Activated T-helper 1 cell treated with anti-CD3 and anti-CD28 coated beads, Interleukin-12 subunit alpha, Interleukin-12 subunit beta, Interleukin-2, Interleukin-4 antibody, amounts not matched to agents 30 ng/mL and 10 ng/mL and 1 ng/mL, durations not matched to agents 14 hours and 24 hours and 36 hours (primary cell): ENCODE measurements around the gene AQP12A. TPM values are rescaled to one million over a fixed set of nuclear protein-coding genes. Genes with fewer than 3 reads are reported as not detected.

Experiments
- DNase-seq: peaks from one replicate; pipeline ENCODE4 v3.0.0; 2021; ENCODE audit warnings: low spot score
- H3K27ac Mint-ChIP-seq: one replicate; pipeline ENCODE4 v1.8.0; 2021; ENCODE audit warnings: mild to moderate bottlenecking, mixed read lengths
- H3K27me3 Mint-ChIP-seq: one replicate; pipeline ENCODE4 v1.8.0; 2022; ENCODE audit warnings: mild to moderate bottlenecking, moderate library complexity, mixed read lengths; ENCODE audit not compliant: insufficient read depth
- H3K36me3 Mint-ChIP-seq: one replicate; pipeline ENCODE4 v1.8.0; 2021; ENCODE audit warnings: low read depth, mixed read lengths
- H3K4me1 Mint-ChIP-seq: one replicate; pipeline ENCODE4 v1.8.0; 2021; ENCODE audit warnings: low read depth, mixed read lengths
- H3K4me3 Mint-ChIP-seq: one replicate; pipeline ENCODE4 v1.8.0; 2021; ENCODE audit warnings: mild to moderate bottlenecking, moderate library complexity, mixed read lengths
- H3K9me3 Mint-ChIP-seq: one replicate; pipeline ENCODE4 v1.8.0; 2021; ENCODE audit warnings: mixed read lengths
- intact Hi-C: fragments of 100-400 bp; cut with micrococcal nuclease; formaldehyde crosslinking; loops from one replicate; pipeline ENCODE4 v1.15.1; 2024
- total RNA-seq: library from RNA; stranded (reverse); gene quantifications from 2 replicates; pipeline ENCODE4 v1.2.3, GENCODE V29; 2022

The AQP12A gene
- total RNA-seq, 1 donor from 2014 or later = not detected

DNA sequence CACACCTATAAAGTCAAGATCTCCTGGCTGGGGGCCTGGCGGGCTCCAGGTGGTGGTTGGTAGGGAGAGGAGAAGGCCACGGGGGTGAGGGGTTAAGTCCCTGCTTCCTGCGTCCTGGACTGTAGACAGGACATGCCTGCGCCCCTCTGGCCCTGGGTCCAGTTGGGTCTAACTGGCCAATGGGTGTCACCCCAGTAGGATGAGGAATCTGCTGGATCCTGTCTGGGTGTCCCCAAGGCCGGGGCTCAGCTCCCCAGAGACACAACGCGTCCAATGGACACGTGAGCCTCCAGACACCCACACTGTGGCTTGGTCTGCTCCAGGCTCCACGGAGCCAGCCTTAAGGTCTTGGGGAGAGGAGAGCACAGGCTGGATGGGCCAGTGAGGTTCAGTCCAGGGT, 19.6 kb downstream of the AQP12A start:
- Mint-ChIP-seq H3K4me3 (no peak overlapping the region), H3K9me3 (no peaks in the 10 kb centered on the region), H3K4me1 (no peaks in the 10 kb centered on the region), H3K27me3 (peaks cover 18% of the 10 kb centered on the region), H3K27ac (no peak overlapping the region), H3K36me3 (no peaks in the 10 kb centered on the region)
- intact Hi-C loops = no loop called here
- no peak for DNase-seq

GRCh38 chr2:240711701-240712100, 20.0 kb downstream of the AQP12A start:
- no peak overlapping the region for H3K4me3 Mint-ChIP-seq
- intact Hi-C loops = no loop called here
- H3K9me3 Mint-ChIP-seq = no peaks in the 10 kb centered on the region
- H3K27ac Mint-ChIP-seq = no peak overlapping the region
- H3K27me3 Mint-ChIP-seq = peaks cover 18% of the 10 kb centered on the region
- no peaks in the 10 kb centered on the region for H3K4me1 Mint-ChIP-seq
- no peak for DNase-seq
- no peaks in the 10 kb centered on the region for H3K36me3 Mint-ChIP-seq

DNA sequence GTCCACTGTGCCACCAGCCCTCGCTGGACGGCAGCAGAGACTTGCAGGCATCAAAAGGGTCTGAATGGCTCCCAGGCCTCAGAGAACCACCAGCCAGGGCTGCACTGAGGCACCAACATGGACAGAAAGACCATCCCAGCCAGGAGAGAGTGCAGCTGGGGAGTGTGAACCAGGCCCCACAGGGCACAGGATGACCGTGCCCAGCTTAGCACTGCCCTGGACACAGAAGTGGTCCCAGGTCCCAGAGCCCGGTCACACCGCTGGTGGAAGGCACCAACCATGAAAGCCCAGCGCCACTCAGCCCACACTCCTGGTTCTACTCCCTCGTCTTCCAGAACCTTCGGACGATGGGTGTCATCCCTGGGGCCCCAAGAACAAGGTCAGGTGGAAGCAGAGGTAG, 20.5 kb downstream of the AQP12A start:
- Mint-ChIP-seq H3K9me3 (no peaks in the 10 kb centered on the region), H3K4me1 (no peaks in the 10 kb centered on the region), H3K27me3 (peaks cover 18% of the 10 kb centered on the region), H3K27ac (no peak overlapping the region), H3K36me3 (no peaks in the 10 kb centered on the region), H3K4me3 (no peak overlapping the region)
- no peak for DNase-seq
- intact Hi-C loops = no loop called here

GRCh38 chr2:240713071-240713927, 21.6 kb downstream of the AQP12A start:
- Mint-ChIP-seq H3K4me1 (no peaks in the 10 kb centered on the region), H3K27ac (no peak overlapping the region), H3K4me3 (no peak overlapping the region), H3K36me3 (no peaks in the 10 kb centered on the region), H3K9me3 (no peaks in the 10 kb centered on the region), H3K27me3 (peaks cover 13% of the 10 kb centered on the region)
- no peak for DNase-seq
- intact Hi-C loops = no loop called here

- H3K36me3 Mint-ChIP-seq = no peaks in the 10 kb centered on the region
- intact Hi-C loops = no loop called here
- H3K27ac Mint-ChIP-seq = no peak overlapping the region
Observed at GRCh38 chr2:240713928-240714746, 22.5 kb downstream of the AQP12A start.

GRCh38 chr2:240714747-240715725, 23.4 kb downstream of the AQP12A start:
- intact Hi-C loops = no loop called here
- Mint-ChIP-seq H3K4me1 (no peaks in the 10 kb centered on the region), H3K27me3 (no peaks in the 10 kb centered on the region), H3K4me3 (no peak overlapping the region), H3K27ac (no peak overlapping the region), H3K36me3 (no peaks in the 10 kb centered on the region), H3K9me3 (no peaks in the 10 kb centered on the region)
- DNase-seq = no peak

More at GRCh38 chr2:240713928-240714746, 22.5 kb downstream of the AQP12A start:
- Mint-ChIP-seq H3K9me3 (no peaks in the 10 kb centered on the region), H3K4me3 (no peak overlapping the region), H3K27me3 (peaks cover 7% of the 10 kb centered on the region), H3K4me1 (no peaks in the 10 kb centered on the region)
- DNase-seq = no peak

DNA sequence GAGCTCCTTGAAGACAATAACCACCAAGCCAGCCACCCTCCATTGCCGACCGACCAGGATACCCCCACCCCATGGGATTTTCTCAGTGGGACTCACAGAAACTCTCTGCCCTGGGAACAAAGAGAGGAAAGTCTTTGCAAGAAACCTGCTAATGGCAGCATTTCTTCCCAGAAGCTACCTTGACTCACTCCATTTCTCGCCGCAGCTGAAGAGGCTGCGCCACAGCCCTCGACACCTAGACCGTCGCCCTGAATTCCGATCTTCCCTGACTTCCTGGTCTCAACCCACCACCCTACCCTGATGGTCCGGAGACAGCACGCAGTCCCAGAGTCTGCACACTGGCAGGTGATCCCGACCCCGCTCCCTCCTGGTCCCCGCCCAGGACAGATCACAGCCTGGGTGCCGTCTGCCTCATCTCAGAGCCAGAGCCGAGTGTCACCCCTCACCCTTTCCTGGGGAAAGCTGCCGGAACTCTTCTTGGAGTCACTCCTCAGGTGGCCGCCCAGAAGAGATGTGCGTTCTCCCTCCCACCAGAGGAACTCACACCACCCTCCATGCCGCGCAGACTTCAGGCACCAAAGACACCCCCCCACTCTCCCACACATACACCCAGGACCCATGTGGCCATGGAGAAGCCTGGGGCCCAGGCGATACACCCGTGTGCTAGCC, 24.6 kb downstream of the AQP12A start:
- DNase-seq = no peak
- intact Hi-C loops = no loop called here
- Mint-ChIP-seq H3K27me3 (no peaks in the 10 kb centered on the region), H3K4me1 (no peaks in the 10 kb centered on the region), H3K36me3 (no peaks in the 10 kb centered on the region), H3K9me3 (no peaks in the 10 kb centered on the region), H3K4me3 (no peak overlapping the region), H3K27ac (no peak overlapping the region)

DNA sequence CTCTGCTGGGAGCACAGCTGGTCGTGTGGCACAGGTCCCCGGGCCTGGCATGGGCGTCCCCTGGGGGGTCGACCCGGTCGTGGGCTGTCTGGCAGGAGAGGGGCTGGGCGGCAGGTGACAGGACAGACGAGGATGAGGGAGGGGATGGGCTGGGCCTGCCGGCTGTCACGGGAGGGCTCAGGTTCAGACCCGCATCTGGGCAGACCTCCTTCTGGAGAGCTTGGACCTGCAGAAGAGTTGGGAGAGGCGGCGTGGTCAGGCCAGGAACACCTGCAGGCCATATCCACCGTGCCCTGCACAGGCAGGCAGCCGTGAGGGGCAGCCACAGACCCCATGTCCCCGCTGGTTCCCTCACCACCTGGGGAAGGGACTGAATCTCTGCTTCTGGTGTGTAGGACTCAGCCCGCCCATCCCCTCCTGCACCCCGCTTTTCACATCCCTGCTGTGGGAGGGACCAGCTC, 25.5 kb downstream of the AQP12A start:
- intact Hi-C loops = no loop called here
- DNase-seq = no peak
- H3K36me3 Mint-ChIP-seq = no peaks in the 10 kb centered on the region
- no peaks in the 10 kb centered on the region for H3K9me3 Mint-ChIP-seq
- H3K27me3 Mint-ChIP-seq = no peaks in the 10 kb centered on the region
- no peak overlapping the region for H3K4me3 Mint-ChIP-seq
- H3K4me1 Mint-ChIP-seq = no peaks in the 10 kb centered on the region
- no peak overlapping the region for H3K27ac Mint-ChIP-seq

- H3K36me3 Mint-ChIP-seq = no peaks in the 10 kb centered on the region
- DNase-seq = no peak
- intact Hi-C loops = no loop called here
- H3K27me3 Mint-ChIP-seq = no peaks in the 10 kb centered on the region
- no peaks in the 10 kb centered on the region for H3K4me1 Mint-ChIP-seq
- no peak overlapping the region for H3K4me3 Mint-ChIP-seq
- no peaks in the 10 kb centered on the region for H3K9me3 Mint-ChIP-seq
- no peak overlapping the region for H3K27ac Mint-ChIP-seq
Observed at GRCh38 chr2:240717681-240718581, 26.3 kb downstream of the AQP12A start.

DNA sequence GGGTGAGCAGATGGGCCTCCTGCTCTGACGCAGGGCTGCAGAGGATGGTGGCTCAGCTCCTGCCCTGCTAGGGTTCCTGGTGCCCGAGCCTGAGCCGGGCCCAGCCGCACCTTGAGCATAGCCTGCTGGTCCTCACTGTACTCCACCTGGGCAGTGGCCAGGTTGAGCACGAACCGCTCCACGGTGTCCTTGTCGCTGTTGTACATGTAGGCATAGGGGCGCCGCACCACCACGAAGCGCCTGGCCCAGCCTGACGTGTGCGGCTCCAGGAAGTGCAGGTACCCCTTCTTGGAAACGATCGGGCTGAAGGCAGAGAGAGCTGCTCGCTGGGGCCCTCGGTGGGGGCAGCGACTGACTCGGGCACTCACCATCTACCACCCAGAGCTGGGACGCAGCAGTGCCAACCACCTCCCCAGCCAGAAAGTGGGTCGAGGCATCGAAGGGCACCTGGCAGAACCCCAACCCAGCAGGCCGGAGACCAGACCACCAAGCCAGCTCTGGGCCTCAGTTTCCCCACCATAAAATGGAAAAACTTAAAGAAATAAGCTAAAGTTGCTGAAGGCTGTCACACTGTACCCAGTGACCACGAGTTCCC, 27.3 kb downstream of the AQP12A start:
- Mint-ChIP-seq H3K27me3 (no peaks in the 10 kb centered on the region), H3K4me3 (no peak overlapping the region), H3K4me1 (no peaks in the 10 kb centered on the region), H3K9me3 (no peaks in the 10 kb centered on the region), H3K27ac (no peak overlapping the region), H3K36me3 (no peaks in the 10 kb centered on the region)
- intact Hi-C loops = no loop called here
- no peak for DNase-seq
